Retina (tissue), 1 donor: ENCODE data around the gene PFKFB2.

Source experiments
- DNase-seq: peaks from one replicate; pipeline ENCODE4 v3.0.0-alpha.2; 2016

The PFKFB2 gene

GRCh38 chr1:207093944-207094343, 40.9 kb downstream of the PFKFB2 start:
- DNase-seq = no peak

GRCh38 chr1:207097871-207098324, 44.8 kb downstream of the PFKFB2 start:
- no peak for DNase-seq

GRCh38 chr1:207101720-207102119, 48.6 kb downstream of the PFKFB2 start:
- DNase-seq = no peak

GRCh38 chr1:207102146-207102545, 49.1 kb downstream of the PFKFB2 start:
- DNase-seq = no peak

GRCh38 chr1:207102659-207103058, 49.6 kb downstream of the PFKFB2 start:
- no peak for DNase-seq

GRCh38 chr1:207103892-207104373, 50.9 kb downstream of the PFKFB2 start, which contains the start of gene C4BPA:
Gene C4BPA, plus strand, starts transcription at chr1:207104233. Its CDS starts 8,793 bp downstream, at chr1:207113026.
- no peak for DNase-seq

- DNase-seq = no peak
Observed at GRCh38 chr1:207109004-207109403, 55.9 kb downstream of the PFKFB2 start.

GRCh38 chr1:207112616-207113296, 59.7 kb downstream of the PFKFB2 start:
- no peak for DNase-seq

- DNase-seq = no peak
Observed at GRCh38 chr1:207115269-207115668, 62.2 kb downstream of the PFKFB2 start.

- no peak for DNase-seq
Observed at GRCh38 chr1:207124389-207124788, 71.3 kb downstream of the PFKFB2 start.

GRCh38 chr1:207128336-207128921, 75.4 kb downstream of the PFKFB2 start:
- no peak for DNase-seq

GRCh38 chr1:207129053-207129452, 76.0 kb downstream of the PFKFB2 start:
- DNase-seq = no peak
